Suprapubic skin (tissue), 4 donors: ENCODE results near the gene UNKL.

Source experiments
- CTCF ChIP-seq, 2 donors: fragments of 200-600 bp in 1 of 2; fragments of 450-650 bp in 1 of 2; sonication (generic) in 1 of 2; IDR thresholded peaks; one replicate each; pipeline ENCODE4 v1.5.1; 2016 to 2019; ENCODE audit warnings: antibody characterized with exemption in 2 of 2, mild to moderate bottlenecking in 1 of 2, moderate library complexity in 1 of 2
- POLR2A ChIP-seq, 2 donors: fragments of 450-650 bp; IDR thresholded peaks; one replicate each; pipeline ENCODE4 v1.6.1; 2017; ENCODE audit warnings: antibody characterized with exemption in 2 of 2, mild to moderate bottlenecking in 2 of 2, moderate library complexity in 2 of 2
- POLR2AphosphoS5 ChIP-seq, 3 donors: sonication (generic); formaldehyde crosslinking; IDR thresholded peaks; one replicate each; pipeline ENCODE4 v1.6.1; 2017; ENCODE audit warnings: antibody characterized with exemption in 3 of 3

GRCh38 chr16:1341495-1342420 is 72.7 kb downstream of the UNKL start:
- TF ChIP-seq CTCF (IDR thresholded peaks at IDR 0.05), result no peak
- TF ChIP-seq POLR2AphosphoS5 (IDR thresholded peaks at IDR 0.05), result no peak
- TF ChIP-seq POLR2A (IDR thresholded peaks at IDR 0.05), result no peak
